ENCODE measurements around the gene DMRT1. TPM values are rescaled to one million over a fixed set of nuclear protein-coding genes. Genes with fewer than 3 reads are reported as not detected.

DMRT1 gene
- total and polyA plus RNA-seq, 9 of the 15 experiments (the other 6 are each of a cell fraction or from before 2014, with no cell fraction given): not detected

- ATAC-seq: no peak
- no peak overlapping the region for H3K27ac ChIP-seq (ENCODE audit: extremely low read depth, low read depth, low read length)
- FAIRE-seq: no peak
- no peak overlapping the region for H3K4me2 ChIP-seq (ENCODE audit: insufficient read depth, low read length)
- H2AFZ ChIP-seq (ENCODE audit: low read depth, low read length): no peak overlapping the region
- in situ Hi-C loops (cut with MboI) (no loop called here), intact Hi-C loops (cut with micrococcal nuclease) (no loop called here)
- no peak for DNase-seq (ENCODE audit: extremely low read depth in 1 of 4, low spot score in 3 of 4)
- peaks cover 0 to 45% of the 10 kb centered on the region in 2 experiments; a peak in 2 of 5 replicates for H3K27me3 ChIP-seq (ENCODE audit: control insufficient read depth in 2 of 2, insufficient read depth in 2 of 2, low read length in 2 of 2)
- WGBS (ENCODE audit: insufficient coverage, low coverage, missing lambda C conversion rate): 11% methylated on average over 37 of the region's 92 CpGs
- no peak overlapping the region for H3K9ac ChIP-seq (ENCODE audit: insufficient read depth in 1 of 2, low read depth in 2 of 2, low read length in 2 of 2)
- no peaks in the 10 kb centered on the region for H3K79me2 ChIP-seq (ENCODE audit: control insufficient read depth, insufficient read depth, low read length)
- no peaks in the 10 kb centered on the region; a peak in 1 of 5 replicates for H3K4me1 ChIP-seq (replicated peaks in 1 of 2; ENCODE audit: control insufficient read depth in 2 of 2, insufficient read depth in 2 of 2, low read length in 2 of 2)
- ChIA-PET CTCF (ENCODE audit: low intra/inter-chr PET ratio) (no interaction called here), POLR2A (no interaction called here)
- H3K36me3 ChIP-seq (ENCODE audit: control insufficient read depth, insufficient read depth, low read length): no peaks in the 10 kb centered on the region
- H4K20me1 ChIP-seq (replicated peaks; ENCODE audit: control insufficient read depth, insufficient read depth, low read length): no peaks in the 10 kb centered on the region
- BruUV-seq (replicated peaks): no TSS peak
- no peak overlapping the region for H3K4me3 ChIP-seq
- H3K9me1 ChIP-seq (ENCODE audit: control insufficient read depth, insufficient read depth, low read length): no peaks in the 10 kb centered on the region
- H3K9me3 ChIP-seq (replicated peaks; ENCODE audit: control insufficient read depth, insufficient read depth, low read depth, low read length): no peaks in the 10 kb centered on the region
- TF ChIP-seq SOX6 (IDR thresholded peaks at IDR 0.05) (no peak), HEY1 (CRISPR knock-in tag; IDR thresholded peaks at IDR 0.05; ENCODE audit: borderline replicate concordance) (no peak), E4F1 (CRISPR knock-in tag; IDR thresholded peaks at IDR 0.05; ENCODE audit: borderline replicate concordance) (no peak), HMG20B (CRISPR knock-in tag; IDR thresholded peaks at IDR 0.05) (no peak), ZNF609 (CRISPR knock-in tag; IDR thresholded peaks at IDR 0.05; ENCODE audit: borderline replicate concordance) (no peak), HDAC6 (IDR thresholded peaks at IDR 0.05; ENCODE audit: low read depth, low read length) (no peak), KLF1 (tag; IDR thresholded peaks at IDR 0.05) (no peak), ZBTB34 (CRISPR knock-in tag; IDR thresholded peaks at IDR 0.05) (no peak), NCOA4 (IDR thresholded peaks at IDR 0.05; ENCODE audit: partially characterized antibody) (no peak), IFI16 (CRISPR knock-in tag; IDR thresholded peaks at IDR 0.05) (no peak), SMARCB1 (IDR thresholded peaks at IDR 0.05; ENCODE audit: insufficient read length, low read depth) (no peak)
Measured at GRCh38 chr9:976943-977837, 135.7 kb downstream of the DMRT1 start.

All from K562 (cell line).